ENCODE measurements around the gene PRSS1. TPM values are rescaled to one million over a fixed set of nuclear protein-coding genes. Genes with fewer than 3 reads are reported as not detected.
"Not testable (repeated sequence)": the region's sequence is repeated elsewhere in the genome, so short reads cannot be mapped to it uniquely, and the experiment has no call there.

Gene PRSS1
- total and polyA plus RNA-seq, 7 donors = 1.3 to 8.7 (median 1.8) TPM; not detected in 3

DNA sequence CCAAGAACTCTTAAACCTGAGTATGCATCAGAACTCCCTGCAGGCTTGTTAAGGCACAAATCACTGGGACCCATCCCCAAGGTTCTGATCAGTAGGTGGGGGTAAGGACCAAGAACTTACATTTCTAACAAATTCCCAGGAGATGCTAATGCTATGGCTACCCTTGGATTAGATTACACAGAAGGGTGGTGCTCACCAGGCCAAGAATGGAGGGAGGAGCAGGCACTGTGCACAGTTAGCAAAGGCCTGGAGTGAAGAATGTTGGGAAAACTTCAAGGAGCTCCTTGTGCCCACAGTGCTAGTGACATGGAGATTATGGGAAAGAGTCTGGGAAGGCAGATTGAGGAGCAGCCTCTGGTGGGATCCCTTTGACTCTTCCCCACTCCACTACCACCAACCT, 23.4 kb downstream of the PRSS1 start:
- DNase-seq (no peak), ATAC-seq (no peak)
- Histone ChIP-seq H3K27ac (no peak overlapping the region), H3K36me3 (ENCODE audit: insufficient read depth in 1 of 2, low read depth in 1 of 2) (no peaks in the 10 kb centered on the region), H3K9me3 (no peaks in the 10 kb centered on the region), H3K27me3 (ENCODE audit: insufficient read depth in 3 of 3, low read length in 2 of 3) (no peaks in the 10 kb centered on the region), H3K4me1 (no peaks in the 10 kb centered on the region), H3K4me3 (no peak overlapping the region)
- TF ChIP-seq, protein P1, sequence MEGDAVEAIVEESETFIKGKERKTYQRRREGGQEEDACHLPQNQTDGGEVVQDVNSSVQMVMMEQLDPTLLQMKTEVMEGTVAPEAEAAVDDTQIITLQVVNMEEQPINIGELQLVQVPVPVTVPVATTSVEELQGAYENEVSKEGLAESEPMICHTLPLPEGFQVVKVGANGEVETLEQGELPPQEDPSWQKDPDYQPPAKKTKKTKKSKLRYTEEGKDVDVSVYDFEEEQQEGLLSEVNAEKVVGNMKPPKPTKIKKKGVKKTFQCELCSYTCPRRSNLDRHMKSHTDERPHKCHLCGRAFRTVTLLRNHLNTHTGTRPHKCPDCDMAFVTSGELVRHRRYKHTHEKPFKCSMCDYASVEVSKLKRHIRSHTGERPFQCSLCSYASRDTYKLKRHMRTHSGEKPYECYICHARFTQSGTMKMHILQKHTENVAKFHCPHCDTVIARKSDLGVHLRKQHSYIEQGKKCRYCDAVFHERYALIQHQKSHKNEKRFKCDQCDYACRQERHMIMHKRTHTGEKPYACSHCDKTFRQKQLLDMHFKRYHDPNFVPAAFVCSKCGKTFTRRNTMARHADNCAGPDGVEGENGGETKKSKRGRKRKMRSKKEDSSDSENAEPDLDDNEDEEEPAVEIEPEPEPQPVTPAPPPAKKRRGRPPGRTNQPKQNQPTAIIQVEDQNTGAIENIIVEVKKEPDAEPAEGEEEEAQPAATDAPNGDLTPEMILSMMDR (IDR thresholded peaks at IDR 0.05) = no peak
- intact Hi-C loops (cut with DNase I) = no loop called here

DNA sequence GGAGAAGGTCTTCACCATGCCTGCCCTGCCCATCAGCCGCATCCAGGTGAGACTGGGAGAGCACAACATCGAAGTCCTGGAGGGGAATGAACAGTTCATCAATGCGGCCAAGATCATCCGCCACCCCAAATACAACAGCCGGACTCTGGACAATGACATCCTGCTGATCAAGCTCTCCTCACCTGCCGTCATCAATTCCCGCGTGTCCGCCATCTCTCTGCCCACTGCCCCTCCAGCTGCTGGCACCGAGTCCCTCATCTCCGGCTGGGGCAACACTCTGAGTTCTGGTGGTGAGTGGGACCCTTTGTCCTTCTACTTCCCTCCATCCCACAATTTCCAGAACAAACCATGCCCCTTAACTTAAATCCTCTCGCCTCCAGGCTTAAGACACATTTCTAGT, 24.0 kb downstream of the PRSS1 start:
- ATAC-seq = no peak
- 74 to 96% (median 81%) methylated on average over 12 of the region's 12 CpGs for WGBS, 3 donors

DNA sequence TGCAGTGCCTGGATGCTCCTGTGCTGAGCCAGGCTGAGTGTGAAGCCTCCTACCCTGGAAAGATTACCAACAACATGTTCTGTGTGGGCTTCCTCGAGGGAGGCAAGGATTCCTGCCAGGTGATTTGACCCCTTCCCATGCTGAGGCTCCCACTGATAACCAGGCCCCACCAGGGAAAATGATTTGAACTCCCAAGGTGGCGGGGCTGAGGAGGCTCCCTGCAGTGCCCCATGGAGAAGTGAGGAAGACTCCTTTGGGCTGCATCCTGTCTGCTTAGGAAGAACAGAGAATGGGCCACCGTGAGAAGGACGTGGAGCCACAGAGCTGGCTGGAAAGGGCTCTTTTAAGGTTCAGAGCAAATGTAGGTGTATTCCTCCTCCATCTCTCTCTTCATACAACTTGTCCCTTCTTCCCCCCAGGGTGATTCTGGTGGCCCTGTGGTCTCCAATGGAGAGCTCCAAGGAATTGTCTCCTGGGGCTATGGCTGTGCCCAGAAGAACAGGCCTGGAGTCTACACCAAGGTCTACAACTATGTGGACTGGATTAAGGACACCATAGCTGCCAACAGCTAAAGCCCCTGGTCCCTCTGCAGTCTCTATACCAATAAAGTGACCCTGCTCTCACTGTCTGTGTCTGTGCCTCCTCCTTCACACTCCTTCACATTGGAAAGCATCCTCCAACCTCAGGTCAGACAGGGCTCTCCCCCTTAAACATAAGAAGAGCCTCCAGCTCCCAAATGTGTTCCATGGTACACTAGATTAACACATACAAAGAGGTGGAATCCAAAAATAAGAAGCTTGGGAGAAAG, 24.9 kb downstream of the PRSS1 start:
- H3K27me3 ChIP-seq (ENCODE audit: insufficient read depth in 3 of 3, low read length in 2 of 3) = no peaks in the 10 kb centered on the region
- WGBS, 3 donors = 65 to 82% (median 79%) methylated on average over 4 of the region's 4 CpGs
- H3K27ac ChIP-seq = no peak overlapping the region
- TF ChIP-seq, protein P1 (IDR thresholded peaks at IDR 0.05) = no peak
- H3K36me3 ChIP-seq (ENCODE audit: insufficient read depth in 1 of 2, low read depth in 1 of 2) = no peaks in the 10 kb centered on the region
- no peaks in the 10 kb centered on the region for H3K9me3 ChIP-seq
- no peak for DNase-seq
- H3K4me1 ChIP-seq = no peaks in the 10 kb centered on the region
- ATAC-seq = no peak
- H3K4me3 ChIP-seq = no peak overlapping the region
- intact Hi-C loops (cut with DNase I) = no loop called here

More for the DNA sequence above, 24.0 kb downstream of the PRSS1 start:
- H3K36me3 ChIP-seq (ENCODE audit: insufficient read depth in 1 of 2, low read depth in 1 of 2) = no peaks in the 10 kb centered on the region
- H3K27me3 ChIP-seq (ENCODE audit: insufficient read depth in 3 of 3, low read length in 2 of 3) = no peaks in the 10 kb centered on the region
- H3K4me3 ChIP-seq = no peak overlapping the region
- H3K4me1 ChIP-seq = no peaks in the 10 kb centered on the region
- H3K9me3 ChIP-seq = no peaks in the 10 kb centered on the region
- H3K27ac ChIP-seq = no peak overlapping the region
- intact Hi-C loops (cut with DNase I) = no loop called here
- TF ChIP-seq, protein P1 (IDR thresholded peaks at IDR 0.05) = no peak
- no peak for DNase-seq

DNA sequence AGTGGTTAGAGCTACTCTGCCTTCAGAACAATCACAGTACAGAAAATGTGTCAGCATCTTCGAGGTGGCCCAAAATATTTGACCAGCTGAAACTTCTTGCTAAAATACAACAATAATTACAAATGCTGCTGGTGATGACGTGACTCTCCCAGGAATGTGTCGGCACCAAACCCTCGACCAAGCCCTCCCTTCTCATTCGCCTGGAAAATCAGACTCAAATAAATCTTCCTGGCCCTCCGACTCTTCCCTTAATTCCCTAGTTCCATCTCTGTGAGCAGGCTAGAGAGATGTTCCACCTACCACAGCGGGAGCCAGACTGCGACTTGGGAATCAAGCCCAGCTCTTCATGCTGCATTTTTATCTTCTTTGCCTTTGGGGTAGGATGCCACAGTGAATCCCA, 25.6 kb downstream of the PRSS1 start:
- Histone ChIP-seq H3K4me3 (no peak overlapping the region), H3K27ac (no peak overlapping the region), H3K4me1 (no peaks in the 10 kb centered on the region), H3K9me3 (no peaks in the 10 kb centered on the region), H3K27me3 (ENCODE audit: insufficient read depth in 3 of 3, low read length in 2 of 3) (no peaks in the 10 kb centered on the region), H3K36me3 (ENCODE audit: insufficient read depth in 1 of 2, low read depth in 1 of 2) (no peaks in the 10 kb centered on the region)
- TF ChIP-seq, protein P1 (IDR thresholded peaks at IDR 0.05) = no peak
- no peak for ATAC-seq
- no peak for DNase-seq
- 38 to 59% (median 40%) methylated on average over 8 of the region's 8 CpGs for WGBS, 3 donors
- intact Hi-C loops (cut with DNase I) = no loop called here

DNA sequence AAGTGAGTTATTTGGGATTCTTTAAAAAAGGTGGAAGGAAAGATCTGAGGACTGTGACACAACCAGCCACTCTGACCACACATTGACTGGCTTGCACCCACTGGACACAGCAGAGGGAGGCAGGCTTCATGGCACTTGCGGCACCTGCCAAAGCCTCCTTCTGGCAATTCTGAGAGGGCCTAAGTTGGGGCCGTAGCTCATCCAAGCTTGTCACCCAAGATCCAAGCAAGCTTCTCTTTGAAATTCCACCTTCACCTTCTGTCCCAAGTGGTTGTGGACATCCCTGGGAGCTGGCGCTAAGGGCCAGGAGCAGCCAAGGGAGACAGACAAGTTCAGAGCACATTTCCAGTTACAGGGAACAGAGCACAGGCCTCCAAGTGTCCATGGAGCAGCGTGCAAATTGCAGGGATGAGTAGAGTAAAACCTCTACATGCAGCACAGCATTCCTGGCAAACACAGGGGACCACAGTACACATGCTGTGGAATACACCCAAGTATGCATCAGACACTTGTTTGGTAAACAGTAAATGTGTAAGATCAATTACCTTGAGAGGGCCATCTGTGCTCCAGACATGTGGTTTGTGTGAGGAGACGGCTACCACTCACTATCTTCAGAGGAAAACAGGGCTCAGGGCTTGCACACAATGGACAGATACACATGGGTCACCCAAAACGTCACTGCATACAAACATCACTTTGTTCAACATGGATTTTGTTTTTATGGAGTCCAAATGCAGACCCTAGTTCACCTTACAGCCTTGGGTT, 26.3 kb downstream of the PRSS1 start:
- ATAC-seq; H3K4me3 ChIP-seq; H3K9me3 ChIP-seq; H3K4me1 ChIP-seq; H3K27me3 ChIP-seq (ENCODE audit: insufficient read depth in 3 of 3, low read length in 2 of 3); H3K36me3 ChIP-seq (ENCODE audit: insufficient read depth in 1 of 2, low read depth in 1 of 2); DNase-seq; intact Hi-C loops (cut with DNase I); H3K27ac ChIP-seq: not testable (repeated sequence)
- WGBS, 3 donors = 63 to 72% (median 66%) methylated on average over 6 of the region's 6 CpGs
